ENCODE measurements around the gene DDX3X. TPM values are rescaled to one million over a fixed set of nuclear protein-coding genes. Genes with fewer than 3 reads are reported as not detected.
A peak's percentile ranks its signal among the peaks of the same experiment; 100 is the strongest.

The DDX3X gene
- total and polyA plus RNA-seq, 2 of the 13 experiments (the other 11 are each of a cell fraction or from before 2014, with no cell fraction given) = 53.5 to 239 TPM

GRCh38 chrX:41381685-41382084, 47.7 kb downstream of the DDX3X start (continued):
- TF ChIP-seq ZNF710 (CRISPR knock-in tag; IDR thresholded peaks at IDR 0.05; ENCODE audit: borderline replicate concordance) = peak; percentile 46; the same call in 1 of the 2 replicates
- TF ChIP-seq, protein P1, sequence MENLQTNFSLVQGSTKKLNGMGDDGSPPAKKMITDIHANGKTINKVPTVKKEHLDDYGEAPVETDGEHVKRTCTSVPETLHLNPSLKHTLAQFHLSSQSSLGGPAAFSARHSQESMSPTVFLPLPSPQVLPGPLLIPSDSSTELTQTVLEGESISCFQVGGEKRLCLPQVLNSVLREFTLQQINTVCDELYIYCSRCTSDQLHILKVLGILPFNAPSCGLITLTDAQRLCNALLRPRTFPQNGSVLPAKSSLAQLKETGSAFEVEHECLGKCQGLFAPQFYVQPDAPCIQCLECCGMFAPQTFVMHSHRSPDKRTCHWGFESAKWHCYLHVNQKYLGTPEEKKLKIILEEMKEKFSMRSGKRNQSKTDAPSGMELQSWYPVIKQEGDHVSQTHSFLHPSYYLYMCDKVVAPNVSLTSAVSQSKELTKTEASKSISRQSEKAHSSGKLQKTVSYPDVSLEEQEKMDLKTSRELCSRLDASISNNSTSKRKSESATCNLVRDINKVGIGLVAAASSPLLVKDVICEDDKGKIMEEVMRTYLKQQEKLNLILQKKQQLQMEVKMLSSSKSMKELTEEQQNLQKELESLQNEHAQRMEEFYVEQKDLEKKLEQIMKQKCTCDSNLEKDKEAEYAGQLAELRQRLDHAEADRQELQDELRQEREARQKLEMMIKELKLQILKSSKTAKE (CRISPR knock-in tag; IDR thresholded peaks at IDR 0.05; ENCODE audit: borderline replicate concordance) = no peak
- 0 out of 2 replicates have a peak, but pooled peaks have one; percentile 28 for TF ChIP-seq KDM1A (CRISPR knock-in tag; IDR thresholded peaks at IDR 0.05)
- TF ChIP-seq ELF1 (CRISPR knock-in tag; IDR thresholded peaks at IDR 0.05) = peak; percentile 38; the same call in 1 of the 2 replicates
- peak; percentile 85 for TF ChIP-seq NR2F2 (IDR thresholded peaks at IDR 0.05; ENCODE audit: borderline replicate concordance, low read depth)
- TF ChIP-seq U2AF2 (IDR thresholded peaks at IDR 0.05; ENCODE audit: low read depth, low read length) = no peak
- TF ChIP-seq SMYD3 (CRISPR knock-in tag; IDR thresholded peaks at IDR 0.05) = no peak
- TF ChIP-seq POGK (CRISPR knock-in tag; conservative IDR thresholded peaks at IDR 0.05) = no peak
- TF ChIP-seq ZNF724P (CRISPR knock-in tag; IDR thresholded peaks at IDR 0.05; ENCODE audit: borderline replicate concordance) = no peak
- peak; percentile 66; the same call in 1 of the 2 replicates for TF ChIP-seq ESRRA (CRISPR knock-in tag; IDR thresholded peaks at IDR 0.05; ENCODE audit: low read depth)
- no peak for TF ChIP-seq ZFAT (CRISPR knock-in tag; conservative IDR thresholded peaks at IDR 0.05)
- peak; percentile 55; the same call in 1 of the 2 replicates for TF ChIP-seq DPF2 (CRISPR knock-in tag; IDR thresholded peaks at IDR 0.05; ENCODE audit: borderline replicate concordance, low read depth)
- no peak for TF ChIP-seq HDAC6 (IDR thresholded peaks at IDR 0.05; ENCODE audit: low read depth, low read length)
- TF ChIP-seq ETV5 (CRISPR knock-in tag; IDR thresholded peaks at IDR 0.05; ENCODE audit: borderline replicate concordance) = peak; percentile 47; the same call in 1 of the 2 replicates
- TF ChIP-seq ZNF777 (CRISPR knock-in tag; IDR thresholded peaks at IDR 0.05) = no peak
- TF ChIP-seq, protein P2, sequence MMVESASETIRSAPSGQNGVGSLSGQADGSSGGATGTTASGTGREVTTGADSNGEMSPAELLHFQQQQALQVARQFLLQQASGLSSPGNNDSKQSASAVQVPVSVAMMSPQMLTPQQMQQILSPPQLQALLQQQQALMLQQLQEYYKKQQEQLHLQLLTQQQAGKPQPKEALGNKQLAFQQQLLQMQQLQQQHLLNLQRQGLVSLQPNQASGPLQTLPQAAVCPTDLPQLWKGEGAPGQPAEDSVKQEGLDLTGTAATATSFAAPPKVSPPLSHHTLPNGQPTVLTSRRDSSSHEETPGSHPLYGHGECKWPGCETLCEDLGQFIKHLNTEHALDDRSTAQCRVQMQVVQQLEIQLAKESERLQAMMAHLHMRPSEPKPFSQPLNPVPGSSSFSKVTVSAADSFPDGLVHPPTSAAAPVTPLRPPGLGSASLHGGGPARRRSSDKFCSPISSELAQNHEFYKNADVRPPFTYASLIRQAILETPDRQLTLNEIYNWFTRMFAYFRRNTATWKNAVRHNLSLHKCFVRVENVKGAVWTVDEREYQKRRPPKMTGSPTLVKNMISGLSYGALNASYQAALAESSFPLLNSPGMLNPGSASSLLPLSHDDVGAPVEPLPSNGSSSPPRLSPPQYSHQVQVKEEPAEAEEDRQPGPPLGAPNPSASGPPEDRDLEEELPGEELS (CRISPR knock-in tag; IDR thresholded peaks at IDR 0.05) = peak; percentile 74
- no peak for TF ChIP-seq MTA3 (CRISPR knock-in tag; IDR thresholded peaks at IDR 0.05)
- TF ChIP-seq, protein P3, sequence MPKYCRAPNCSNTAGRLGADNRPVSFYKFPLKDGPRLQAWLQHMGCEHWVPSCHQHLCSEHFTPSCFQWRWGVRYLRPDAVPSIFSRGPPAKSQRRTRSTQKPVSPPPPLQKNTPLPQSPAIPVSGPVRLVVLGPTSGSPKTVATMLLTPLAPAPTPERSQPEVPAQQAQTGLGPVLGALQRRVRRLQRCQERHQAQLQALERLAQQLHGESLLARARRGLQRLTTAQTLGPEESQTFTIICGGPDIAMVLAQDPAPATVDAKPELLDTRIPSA (CRISPR knock-in tag; IDR thresholded peaks at IDR 0.05; ENCODE audit: borderline replicate concordance) = no peak
- TF ChIP-seq AGO2 (optimal IDR thresholded peaks at IDR 0.05; ENCODE audit: low read depth, low read length) = no peak
- TF ChIP-seq HNF4G (IDR thresholded peaks at IDR 0.05; ENCODE audit: borderline replicate concordance, low read depth, low read length) = peak; percentile 61
- TF ChIP-seq HNF4G (CRISPR knock-in tag; IDR thresholded peaks at IDR 0.05; ENCODE audit: borderline replicate concordance, low read depth) = peak; percentile 82; the same call in 1 of the 2 replicates

Data from HepG2 (cell line).